Testis (tissue), 3 donors: ENCODE data around the gene TACR1. TPM values are rescaled to one million over a fixed set of nuclear protein-coding genes. Genes with fewer than 3 reads are reported as not detected.

Experiments
- DNase-seq: peaks from one replicate; pipeline ENCODE4 v3.0.0-alpha.2; 2019
- H3K27ac ChIP-seq, 2 donors: fragments of 200-600 bp; sonication (generic); one replicate each; pipeline ENCODE4 v1.5.1; 2019
- H3K27me3 ChIP-seq: fragments of 200-600 bp; sonication (generic); one replicate; pipeline ENCODE4 v1.5.1; 2019
- H3K36me3 ChIP-seq: fragments of 200-600 bp; sonication (generic); one replicate; pipeline ENCODE4 v1.5.1; 2017; ENCODE audit warnings: low read depth; ENCODE audit errors: missing control alignments
- H3K4me1 ChIP-seq: fragments of 200-600 bp; sonication (generic); one replicate; pipeline ENCODE4 v1.5.1; 2019
- H3K4me3 ChIP-seq, 2 donors: fragments of 200-600 bp; sonication (generic); one replicate each; pipeline ENCODE4 v1.5.1; 2017 to 2019
- H3K9me3 ChIP-seq: fragments of 200-600 bp; sonication (generic); one replicate; pipeline ENCODE4 v1.5.1; 2017
- POLR2A ChIP-seq: fragments of 450-650 bp; IDR thresholded peaks from one replicate; pipeline ENCODE4 v1.6.1; 2017; ENCODE audit warnings: antibody characterized with exemption, mild to moderate bottlenecking, moderate library complexity
- WGBS, 2 donors: methylation state at CpG; one replicate each; pipeline ENCODE4 v1.1.5; 2018; 5-methylcytosine and 5-hydroxymethylcytosine counted together
- intact Hi-C: fragments of 100-400 bp; cut with DNase I; formaldehyde crosslinking; loops from one replicate; pipeline ENCODE4 v1.15.1; 2023; ENCODE audit warnings: low total_unique reads
- polyA plus RNA-seq: library from polyadenylated mRNA; stranded (reverse); fragments of 350-450 nt; fragmentation: Illumina TruSeq; extraction: RNeasy Lipid Tissue Mini Kit (QIAGEN cat#74804); gene quantifications from one replicate; pipeline ENCODE4 v1.2.3, GENCODE V29; 2014; ENCODE audit warnings: low read depth, low replicate concordance; ENCODE audit not compliant: insufficient read depth
- total RNA-seq, 2 donors: library from RNA; depleted of rRNA; stranded (reverse); fragments of >200 nt; gene quantifications; one replicate each; pipeline ENCODE4 v1.2.3, GENCODE V29; 2016
- TF ChIP-seq, protein P1 (sequence below), 3 experiments: fragments of 450-650 bp in 2 of 3; fragments of 200-600 bp in 1 of 3; sonication (generic) in 1 of 3; IDR thresholded peaks; one replicate each; pipeline ENCODE4 v1.5.1; 2016 to 2019; ENCODE audit warnings: antibody characterized with exemption in 3 of 3, mild to moderate bottlenecking in 2 of 3, moderate library complexity in 1 of 3

TACR1 gene
- total and polyA plus RNA-seq, 3 donors from 2014 or later = 0.06 to 0.47 (median 0.38) TPM

DNA sequence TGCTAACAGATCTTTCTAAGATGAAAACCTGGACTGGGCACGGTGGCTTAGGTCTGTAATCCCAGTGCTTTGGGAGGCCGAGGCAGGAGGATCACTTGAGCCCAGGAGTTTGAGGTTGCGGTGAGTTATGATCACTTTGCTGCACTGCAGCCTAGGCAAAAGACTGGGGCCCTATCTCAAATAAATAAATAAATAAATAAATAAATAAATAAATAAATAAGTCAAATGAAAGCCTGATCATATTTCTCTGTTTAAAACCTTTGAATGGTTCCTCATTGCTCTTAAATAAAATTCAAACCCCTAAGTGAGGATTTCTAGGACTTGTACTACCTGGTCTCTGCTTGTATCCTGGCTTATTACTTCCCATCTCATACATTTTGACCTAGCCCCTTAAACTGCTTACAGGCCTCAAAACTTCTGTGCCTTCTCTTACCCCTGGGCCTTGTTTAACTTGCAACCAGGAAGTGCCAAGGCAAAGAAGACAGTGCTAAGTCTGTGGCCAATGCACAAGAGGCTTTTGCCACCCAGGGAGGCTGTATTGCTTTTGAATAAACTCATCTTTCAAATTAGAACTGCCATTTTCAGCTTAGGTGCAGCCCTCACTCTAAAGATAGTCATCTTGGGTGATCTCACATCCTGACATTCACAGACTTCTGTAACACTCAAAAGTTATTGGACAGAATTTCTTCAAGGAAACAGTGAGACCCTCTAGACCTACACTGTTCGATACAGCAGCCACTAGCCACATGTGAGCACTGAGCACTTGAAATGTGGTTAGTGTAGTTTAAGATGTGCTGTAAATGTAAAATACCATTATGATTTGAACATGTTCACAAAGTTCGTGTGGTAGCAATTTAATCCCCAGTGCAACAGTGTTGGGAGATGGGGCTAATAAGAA, 167.2 kb downstream of the TACR1 start:
- no peak overlapping the region for H3K27ac ChIP-seq
- 92 to 96% methylated on average over 5 of the region's 5 CpGs for WGBS, 2 donors
- H3K27me3 ChIP-seq = no peaks in the 10 kb centered on the region
- no peaks in the 10 kb centered on the region for H3K36me3 ChIP-seq
- no peaks in the 10 kb centered on the region for H3K4me1 ChIP-seq
- intact Hi-C loops = no loop called here
- H3K9me3 ChIP-seq = no peaks in the 10 kb centered on the region
- H3K4me3 ChIP-seq = no peak overlapping the region
- DNase-seq = no peak
- TF ChIP-seq, protein P1, sequence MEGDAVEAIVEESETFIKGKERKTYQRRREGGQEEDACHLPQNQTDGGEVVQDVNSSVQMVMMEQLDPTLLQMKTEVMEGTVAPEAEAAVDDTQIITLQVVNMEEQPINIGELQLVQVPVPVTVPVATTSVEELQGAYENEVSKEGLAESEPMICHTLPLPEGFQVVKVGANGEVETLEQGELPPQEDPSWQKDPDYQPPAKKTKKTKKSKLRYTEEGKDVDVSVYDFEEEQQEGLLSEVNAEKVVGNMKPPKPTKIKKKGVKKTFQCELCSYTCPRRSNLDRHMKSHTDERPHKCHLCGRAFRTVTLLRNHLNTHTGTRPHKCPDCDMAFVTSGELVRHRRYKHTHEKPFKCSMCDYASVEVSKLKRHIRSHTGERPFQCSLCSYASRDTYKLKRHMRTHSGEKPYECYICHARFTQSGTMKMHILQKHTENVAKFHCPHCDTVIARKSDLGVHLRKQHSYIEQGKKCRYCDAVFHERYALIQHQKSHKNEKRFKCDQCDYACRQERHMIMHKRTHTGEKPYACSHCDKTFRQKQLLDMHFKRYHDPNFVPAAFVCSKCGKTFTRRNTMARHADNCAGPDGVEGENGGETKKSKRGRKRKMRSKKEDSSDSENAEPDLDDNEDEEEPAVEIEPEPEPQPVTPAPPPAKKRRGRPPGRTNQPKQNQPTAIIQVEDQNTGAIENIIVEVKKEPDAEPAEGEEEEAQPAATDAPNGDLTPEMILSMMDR (IDR thresholded peaks at IDR 0.05) = no peak
- no peak for TF ChIP-seq POLR2A

DNA sequence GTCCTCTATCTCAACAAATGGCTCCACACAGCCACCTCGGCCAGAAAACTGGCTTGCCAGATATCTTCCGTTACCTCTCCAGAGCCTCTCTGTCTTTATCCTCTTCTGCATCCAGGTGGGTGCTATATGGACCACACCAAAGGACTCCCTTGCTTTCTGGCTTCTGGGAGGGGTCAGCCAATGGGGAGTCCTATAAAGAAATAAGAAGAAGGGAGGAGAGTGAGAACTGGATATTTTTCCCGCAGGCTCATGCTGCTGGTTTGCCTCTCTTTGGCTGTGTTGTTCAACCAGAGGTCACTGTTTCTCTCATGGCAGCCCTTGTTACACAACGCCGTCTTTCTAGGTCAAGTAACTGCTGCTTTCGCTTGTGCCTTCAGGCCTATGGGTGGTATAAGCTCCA, 168.1 kb downstream of the TACR1 start:
- Histone ChIP-seq H3K36me3 (no peaks in the 10 kb centered on the region), H3K4me3 (no peak overlapping the region), H3K4me1 (no peaks in the 10 kb centered on the region), H3K27ac (no peak overlapping the region), H3K27me3 (no peaks in the 10 kb centered on the region), H3K9me3 (no peaks in the 10 kb centered on the region)
- intact Hi-C loops = no loop called here
- 95 to 98% methylated on average over 6 of the region's 6 CpGs for WGBS, 2 donors
- no peak for DNase-seq
- no peak for TF ChIP-seq POLR2A
- TF ChIP-seq, protein P1 (IDR thresholded peaks at IDR 0.05) = no peak

DNA sequence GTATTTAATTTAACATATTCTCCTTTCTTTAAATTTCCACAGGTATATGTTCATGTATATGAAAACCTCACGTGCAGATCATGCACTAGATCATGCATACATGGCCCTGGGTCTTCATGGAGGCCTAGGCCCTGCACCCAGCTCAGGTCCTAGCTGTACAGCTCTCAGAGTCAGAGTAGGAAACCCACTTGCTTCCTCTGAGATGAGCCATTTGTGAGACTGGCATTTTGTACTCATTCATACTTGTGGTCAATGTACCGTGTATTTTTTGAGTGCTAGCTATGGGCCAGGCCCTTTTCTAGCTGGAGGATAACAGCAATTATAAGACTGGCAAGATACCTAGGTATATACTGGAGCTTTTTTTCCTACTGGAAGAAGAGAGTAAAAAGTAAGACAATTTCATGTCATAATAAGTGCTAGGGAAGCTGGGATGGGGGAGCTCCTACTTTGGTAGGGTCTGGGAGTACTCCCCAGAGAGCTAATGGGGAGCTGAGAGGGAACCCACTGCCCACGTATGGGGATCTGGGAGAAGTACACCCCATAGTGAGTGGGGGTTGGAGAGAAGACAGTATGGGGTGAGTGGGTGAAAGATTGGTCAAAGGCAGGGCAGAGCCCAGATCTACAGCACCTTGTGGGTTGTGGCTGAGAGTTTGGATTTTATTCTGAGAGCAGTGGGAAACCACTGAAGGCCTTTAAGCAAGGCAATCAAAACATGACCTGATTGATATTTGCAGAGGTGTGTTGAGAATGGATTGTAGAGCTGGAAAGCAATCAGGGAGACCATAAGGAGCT, 168.9 kb downstream of the TACR1 start:
- intact Hi-C loops = no loop called here
- no peaks in the 10 kb centered on the region for H3K36me3 ChIP-seq

DNA sequence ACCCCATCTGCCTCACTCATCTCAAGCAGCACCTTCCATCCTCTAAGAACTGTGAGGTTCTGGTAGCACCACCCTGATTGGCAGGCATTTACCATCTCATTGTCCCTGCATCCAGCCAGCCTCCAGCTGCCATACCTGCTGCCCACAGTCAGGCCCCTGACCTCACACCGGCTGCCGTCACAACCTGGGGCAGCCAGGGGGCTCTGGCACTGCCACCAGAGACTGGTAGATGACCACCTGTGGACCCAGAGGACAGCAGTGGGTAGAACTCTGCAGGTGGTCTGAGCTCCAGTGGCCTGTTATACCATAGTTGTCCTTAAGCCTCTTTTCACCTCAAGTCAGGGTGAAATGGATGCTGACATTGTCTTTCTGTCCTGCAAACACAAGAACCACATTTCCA, 171.4 kb downstream of the TACR1 start:
- no peak overlapping the region for H3K4me3 ChIP-seq

More for the DNA sequence above, 168.9 kb downstream of the TACR1 start:
- 92 to 93% methylated on average over 3 of the region's 3 CpGs for WGBS, 2 donors
- Histone ChIP-seq H3K4me3 (no peak overlapping the region), H3K27me3 (no peaks in the 10 kb centered on the region), H3K4me1 (no peaks in the 10 kb centered on the region), H3K27ac (no peak overlapping the region), H3K9me3 (no peaks in the 10 kb centered on the region)
- TF ChIP-seq POLR2A = no peak
- TF ChIP-seq, protein P1 (IDR thresholded peaks at IDR 0.05) = no peak
- DNase-seq = no peak

More for the DNA sequence above, 171.4 kb downstream of the TACR1 start:
- WGBS, 2 donors = 100% methylated on average over 2 of the region's 2 CpGs
- no peak for DNase-seq
- Histone ChIP-seq H3K9me3 (no peaks in the 10 kb centered on the region), H3K4me1 (no peaks in the 10 kb centered on the region), H3K36me3 (no peaks in the 10 kb centered on the region), H3K27ac (no peak overlapping the region), H3K27me3 (no peaks in the 10 kb centered on the region)
- TF ChIP-seq, protein P1 (IDR thresholded peaks at IDR 0.05) = no peak
- TF ChIP-seq POLR2A = no peak
- intact Hi-C loops = no loop called here
